Activated naive CD8-positive, alpha-beta T cell treated with anti-CD3 and anti-CD28 coated beads, Interleukin-2, amount 10 ng/mL, durations not matched to agents 7 days and 5 days (primary cell): Measurements from ENCODE around the gene FBXO30. TPM values are rescaled to one million over a fixed set of nuclear protein-coding genes. Genes with fewer than 3 reads are reported as not detected.

Experiments
- ATAC-seq: fragments of 150-1000 bp; cut with Tn5 transposase; one replicate; pipeline ENCODE4 v1.10.0; 2021; ENCODE audit warnings: low read depth, moderate library complexity
- POLR2A ChIA-PET: fragments of 350-600 bp; sonication (Branson Sonifier 250); formaldehyde crosslinking; loops from one replicate; lab custom pipeline; 2021; ENCODE audit warnings: antibody characterized with exemption; lab: Charles Lee
- DNase-seq: peaks from one replicate; pipeline ENCODE4 v3.0.0; 2021
- H3K27ac Mint-ChIP-seq: one replicate; pipeline ENCODE4 v1.8.0; 2022; ENCODE audit warnings: mild to moderate bottlenecking, mixed read lengths
- H3K27me3 Mint-ChIP-seq: one replicate; pipeline ENCODE4 v1.8.0; 2022; ENCODE audit warnings: mild to moderate bottlenecking, moderate library complexity, mixed read lengths
- H3K36me3 Mint-ChIP-seq: one replicate; pipeline ENCODE4 v1.8.0; 2021; ENCODE audit warnings: mild to moderate bottlenecking, mixed read lengths
- H3K4me1 Mint-ChIP-seq: one replicate; pipeline ENCODE4 v1.8.0; 2021; ENCODE audit warnings: mixed read lengths
- H3K4me3 Mint-ChIP-seq: one replicate; pipeline ENCODE4 v1.8.0; 2022; ENCODE audit warnings: mild to moderate bottlenecking, moderate library complexity, mixed read lengths
- H3K9me3 Mint-ChIP-seq: one replicate; pipeline ENCODE4 v1.8.0; 2021; ENCODE audit warnings: mixed read lengths
- total RNA-seq, 2 experiments: library from RNA; stranded (reverse); gene quantifications; one replicate each; pipeline ENCODE4 v1.2.3, GENCODE V29; 2021

Gene FBXO30
- total RNA-seq, 2 experiments from 2014 or later: 6.6 to 7.2 TPM

GRCh38 chr6:145763742-145764141 lies 50.9 kb downstream of the FBXO30 start:
- DNase-seq (no peak), ATAC-seq (no peak)
- no peak overlapping the region for H3K27ac Mint-ChIP-seq
- no peaks in the 10 kb centered on the region for H3K36me3 Mint-ChIP-seq
- no peak overlapping the region for H3K4me3 Mint-ChIP-seq
- POLR2A ChIA-PET: no interaction called here
- no peaks in the 10 kb centered on the region for H3K9me3 Mint-ChIP-seq
- peaks cover 2% of the 10 kb centered on the region for H3K27me3 Mint-ChIP-seq
- H3K4me1 Mint-ChIP-seq: no peaks in the 10 kb centered on the region

GRCh38 chr6:145761584-145761983 lies 53.0 kb downstream of the FBXO30 start:
- no peaks in the 10 kb centered on the region for H3K9me3 Mint-ChIP-seq
- POLR2A ChIA-PET: no interaction called here
- H3K36me3 Mint-ChIP-seq: no peaks in the 10 kb centered on the region
- H3K27me3 Mint-ChIP-seq: no peaks in the 10 kb centered on the region
- H3K4me3 Mint-ChIP-seq: no peak overlapping the region
- H3K4me1 Mint-ChIP-seq: no peaks in the 10 kb centered on the region
- DNase-seq (no peak), ATAC-seq (no peak)
- no peak overlapping the region for H3K27ac Mint-ChIP-seq

- H3K27me3 Mint-ChIP-seq: peaks cover 9% of the 10 kb centered on the region
- H3K4me1 Mint-ChIP-seq: no peaks in the 10 kb centered on the region
- H3K27ac Mint-ChIP-seq: no peak overlapping the region
- no peaks in the 10 kb centered on the region for H3K36me3 Mint-ChIP-seq
- POLR2A ChIA-PET: no interaction called here
- no peaks in the 10 kb centered on the region for H3K9me3 Mint-ChIP-seq
- ATAC-seq (no peak), DNase-seq (no peak)
- H3K4me3 Mint-ChIP-seq: no peak overlapping the region
Observed at GRCh38 chr6:145758113-145758512, 56.5 kb downstream of the FBXO30 start.

GRCh38 chr6:145756170-145756662 lies 58.4 kb downstream of the FBXO30 start:
- Mint-ChIP-seq H3K27ac (no peak overlapping the region), H3K27me3 (peaks cover 9% of the 10 kb centered on the region), H3K9me3 (no peaks in the 10 kb centered on the region), H3K4me1 (no peaks in the 10 kb centered on the region), H3K4me3 (no peak overlapping the region), H3K36me3 (no peaks in the 10 kb centered on the region)
- POLR2A ChIA-PET: no interaction called here
- ATAC-seq (no peak), DNase-seq (no peak)

GRCh38 chr6:145755682-145756081 lies 58.9 kb downstream of the FBXO30 start:
- H3K4me3 Mint-ChIP-seq: no peak overlapping the region
- H3K27me3 Mint-ChIP-seq: peaks cover 9% of the 10 kb centered on the region
- DNase-seq (no peak), ATAC-seq (no peak)
- no peaks in the 10 kb centered on the region for H3K9me3 Mint-ChIP-seq
- POLR2A ChIA-PET: no interaction called here
- no peaks in the 10 kb centered on the region for H3K4me1 Mint-ChIP-seq
- H3K27ac Mint-ChIP-seq: no peak overlapping the region
- no peaks in the 10 kb centered on the region for H3K36me3 Mint-ChIP-seq

GRCh38 chr6:145752638-145753037 lies 62.0 kb downstream of the FBXO30 start:
- Mint-ChIP-seq H3K27ac (no peak overlapping the region), H3K36me3 (no peaks in the 10 kb centered on the region), H3K4me3 (no peak overlapping the region), H3K4me1 (peaks cover 9% of the 10 kb centered on the region), H3K9me3 (no peaks in the 10 kb centered on the region), H3K27me3 (peaks cover 9% of the 10 kb centered on the region)
- ATAC-seq (no peak), DNase-seq (no peak)
- POLR2A ChIA-PET: no interaction called here

- POLR2A ChIA-PET: no interaction called here
- Mint-ChIP-seq H3K9me3 (no peaks in the 10 kb centered on the region), H3K4me3 (peak overlapping the region; percentile 4), H3K4me1 (peaks cover 9% of the 10 kb centered on the region), H3K27me3 (peaks cover 3% of the 10 kb centered on the region), H3K36me3 (no peaks in the 10 kb centered on the region), H3K27ac (no peak overlapping the region)
- ATAC-seq (no peak), DNase-seq (no peak)
Observed at GRCh38 chr6:145749632-145750031, 65.0 kb downstream of the FBXO30 start.

- H3K27me3 Mint-ChIP-seq: no peaks in the 10 kb centered on the region
- no peaks in the 10 kb centered on the region for H3K9me3 Mint-ChIP-seq
- H3K4me1 Mint-ChIP-seq: peaks cover 9% of the 10 kb centered on the region
- DNase-seq: no peak
- H3K4me3 Mint-ChIP-seq: no peak overlapping the region
- no peak for ATAC-seq
- POLR2A ChIA-PET: no interaction called here
- H3K36me3 Mint-ChIP-seq: no peaks in the 10 kb centered on the region
- H3K27ac Mint-ChIP-seq: no peak overlapping the region
Observed at GRCh38 chr6:145745861-145746260, 68.7 kb downstream of the FBXO30 start.

- Mint-ChIP-seq H3K27ac (no peak overlapping the region), H3K4me1 (peaks cover 4% of the 10 kb centered on the region), H3K36me3 (peaks cover 4% of the 10 kb centered on the region), H3K4me3 (no peak overlapping the region), H3K9me3 (peaks cover 6% of the 10 kb centered on the region), H3K27me3 (no peaks in the 10 kb centered on the region)
- DNase-seq (no peak), ATAC-seq (no peak)
- POLR2A ChIA-PET: no interaction called here
Observed at GRCh38 chr6:145744619-145745018, 70.0 kb downstream of the FBXO30 start.

Other genes starting within 250 kb of the FBXO30 start
- gene EPM2A, start 79.3 kb downstream of the FBXO30 start, total RNA-seq: 1 to 10 TPM; 8.2 to 9.3 TPM
- 10 to 100 TPM; 21.4 to 21.6 TPM for gene SHPRH, start 149.6 kb upstream of the FBXO30 start, total RNA-seq
- not detected for gene GRM1, start 214.3 kb upstream of the FBXO30 start, total RNA-seq